Kidney glomerular epithelial cell (primary cell): ENCODE data around the gene SH2B2.
"Not testable (repeated sequence)": the region's sequence is repeated elsewhere in the genome, so short reads cannot be mapped to it uniquely, and the experiment has no call there.

Experiments
- DNase-seq: peaks from one replicate; lab custom pipeline; 2025; lab: John Stamatoyannopoulos, UW

The SH2B2 gene

DNA sequence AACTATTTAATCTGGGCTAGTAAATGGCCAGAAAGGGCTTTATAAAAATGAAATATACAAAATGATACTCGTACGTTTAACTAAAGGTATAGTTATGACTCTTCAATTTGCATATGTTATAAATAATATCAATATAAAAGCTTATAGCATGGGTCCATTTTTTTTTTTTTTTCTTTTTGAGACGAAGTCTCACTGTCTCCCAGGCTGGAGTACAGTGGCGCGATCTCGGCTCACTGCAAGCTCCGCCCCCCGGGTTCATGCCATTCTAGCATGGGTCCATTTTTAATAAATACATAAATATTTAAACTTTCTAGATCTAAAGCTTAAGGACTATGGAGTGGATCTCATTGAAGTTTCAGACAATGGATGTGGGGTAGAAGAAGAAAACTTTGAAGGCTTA is 50.3 kb downstream of the SH2B2 start:
- not testable (repeated sequence) for DNase-seq

DNA sequence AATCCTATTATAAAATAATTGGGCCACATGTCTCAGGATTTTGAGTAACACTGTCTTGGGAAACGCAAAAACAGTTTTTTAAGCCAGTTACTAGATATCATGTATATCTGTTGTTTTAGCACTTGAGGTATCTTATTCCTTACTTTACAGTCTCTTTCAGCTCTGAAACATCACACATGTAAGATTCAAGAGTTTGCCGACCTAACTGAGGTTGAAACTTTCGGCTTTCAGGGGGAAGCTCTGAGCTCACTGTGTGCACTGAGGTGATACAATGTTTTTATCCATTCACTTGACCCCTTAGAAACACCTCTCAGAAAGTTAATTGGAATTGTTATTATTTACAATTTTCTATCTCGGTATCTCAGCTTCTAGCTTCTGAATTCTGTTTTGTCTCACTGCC is 50.8 kb downstream of the SH2B2 start:
- DNase-seq, result not testable (repeated sequence)

DNA sequence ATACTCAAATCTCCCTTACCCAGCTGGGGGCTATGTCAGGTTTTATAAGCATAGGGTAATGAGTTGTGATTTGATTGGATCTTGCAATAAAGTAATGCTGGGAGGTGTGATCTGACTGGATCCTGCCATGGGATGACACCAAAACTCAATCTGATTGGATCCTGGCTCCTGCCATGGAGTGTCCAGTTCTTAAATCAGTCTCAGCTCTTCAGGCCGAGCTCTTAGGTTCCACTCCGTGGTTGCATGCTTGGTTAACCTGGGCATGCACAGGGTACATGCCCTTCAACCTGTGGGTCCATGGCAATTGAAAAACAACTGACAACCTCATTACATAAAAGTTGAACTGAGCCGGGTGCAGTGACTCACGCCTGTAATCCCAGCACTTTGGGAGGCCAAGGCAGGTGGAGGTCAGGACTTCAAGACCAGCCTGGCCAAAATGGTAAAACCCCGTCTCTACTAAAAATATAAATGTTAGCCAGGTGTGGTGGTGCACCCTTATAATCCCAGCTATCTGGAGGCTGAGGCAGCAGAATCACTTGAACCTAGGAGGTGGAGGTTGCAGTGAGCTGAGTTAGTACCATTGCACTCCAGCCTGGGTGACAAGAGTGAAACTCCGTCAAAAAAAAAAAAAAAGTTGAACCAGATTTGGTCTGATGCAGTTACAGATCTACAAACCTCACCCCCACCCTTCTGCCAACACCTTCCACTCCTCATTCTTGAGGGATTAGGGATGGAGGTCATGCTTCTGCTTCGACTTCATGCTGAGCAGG is 54.1 kb downstream of the SH2B2 start:
- not testable (repeated sequence) for DNase-seq

DNA sequence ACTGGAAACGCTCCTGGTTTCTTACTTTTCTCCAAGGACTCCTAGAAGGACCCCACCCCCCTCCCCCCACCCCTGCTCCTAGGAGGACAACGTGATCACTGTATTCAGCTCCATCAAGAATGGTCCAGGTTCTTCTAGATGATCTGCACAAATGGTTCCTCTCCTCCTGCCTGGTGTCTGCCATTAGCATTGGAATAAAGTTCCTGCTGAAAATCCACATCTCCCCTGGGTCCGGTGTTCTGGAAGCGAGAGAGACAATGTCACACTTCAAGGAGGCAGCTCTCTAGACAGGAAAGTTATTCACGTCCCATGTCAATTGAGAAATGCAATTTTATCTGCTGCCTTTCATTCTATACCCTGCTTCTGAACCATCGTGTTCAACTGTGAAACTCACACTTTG is 60.3 kb downstream of the SH2B2 start:
- DNase-seq, result not testable (repeated sequence)

DNA sequence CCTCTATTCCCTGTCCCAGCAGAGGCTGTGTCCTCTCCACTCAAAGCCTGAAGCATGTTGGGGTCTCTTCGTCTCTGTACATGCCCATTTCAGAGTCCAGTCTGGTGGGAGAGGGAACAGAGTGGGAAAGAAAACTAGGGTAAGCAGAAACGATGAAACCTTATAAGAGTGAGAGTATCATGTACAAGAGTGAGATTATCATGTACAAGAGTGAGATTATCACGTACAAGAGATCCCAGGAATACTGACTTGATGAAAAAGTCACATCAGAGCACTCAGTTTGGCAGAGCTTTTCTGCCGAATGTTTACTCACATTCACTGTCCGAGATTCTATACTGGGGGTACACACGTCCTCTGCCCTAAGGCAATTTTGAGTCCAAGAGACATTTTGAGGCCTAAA is 69.7 kb downstream of the SH2B2 start, which contains the start of gene SPDYE6:
SPDYE6 (minus strand) TSS at position 101 of the 400 bp plus-strand sequence. CDS start 421 bp downstream, outside the sequence.
- DNase-seq, result not testable (repeated sequence)

DNA sequence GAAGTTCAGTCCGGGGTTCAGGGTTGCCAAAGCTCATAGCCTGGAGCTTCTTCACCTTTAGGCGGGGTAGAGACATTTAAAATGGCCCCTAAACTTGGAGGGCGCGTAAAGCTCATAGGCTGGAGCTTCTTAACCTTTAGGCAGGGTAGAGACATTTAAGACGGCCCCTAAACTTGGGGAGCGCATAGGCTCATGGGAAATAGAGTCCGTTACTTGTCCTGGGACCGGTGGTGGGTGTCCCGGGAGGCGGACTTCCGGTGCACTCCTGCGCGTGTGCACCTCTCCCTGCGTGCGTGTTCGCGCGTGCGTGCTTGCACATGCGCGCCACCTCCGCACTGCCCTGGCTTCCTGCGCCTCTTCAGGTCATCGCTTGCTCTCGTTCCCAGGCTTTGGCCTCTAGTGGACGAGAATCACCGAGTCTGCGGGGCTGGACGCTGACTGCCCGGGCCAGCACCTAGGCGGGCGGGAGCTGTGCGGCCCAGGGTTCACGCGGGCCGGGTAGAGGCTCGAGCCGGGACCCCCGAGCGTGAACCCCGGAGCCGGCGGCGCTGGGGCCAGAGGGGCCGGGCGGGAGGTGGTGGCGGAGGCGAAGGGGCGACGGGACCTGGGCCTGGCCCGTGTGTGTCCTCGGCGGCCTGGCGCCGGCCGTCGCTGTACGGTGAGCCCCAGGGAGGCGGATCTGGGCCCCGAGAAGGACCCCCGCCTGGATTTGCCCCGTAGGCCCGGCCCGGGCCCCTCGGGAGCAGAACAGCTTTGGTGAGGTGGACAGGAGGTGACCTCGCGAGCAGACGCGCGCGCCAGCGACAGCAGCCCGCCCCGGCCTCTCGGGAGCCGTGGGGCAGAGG is 77.1 kb downstream of the SH2B2 start:
- DNase-seq, result peak; percentile 97

DNA sequence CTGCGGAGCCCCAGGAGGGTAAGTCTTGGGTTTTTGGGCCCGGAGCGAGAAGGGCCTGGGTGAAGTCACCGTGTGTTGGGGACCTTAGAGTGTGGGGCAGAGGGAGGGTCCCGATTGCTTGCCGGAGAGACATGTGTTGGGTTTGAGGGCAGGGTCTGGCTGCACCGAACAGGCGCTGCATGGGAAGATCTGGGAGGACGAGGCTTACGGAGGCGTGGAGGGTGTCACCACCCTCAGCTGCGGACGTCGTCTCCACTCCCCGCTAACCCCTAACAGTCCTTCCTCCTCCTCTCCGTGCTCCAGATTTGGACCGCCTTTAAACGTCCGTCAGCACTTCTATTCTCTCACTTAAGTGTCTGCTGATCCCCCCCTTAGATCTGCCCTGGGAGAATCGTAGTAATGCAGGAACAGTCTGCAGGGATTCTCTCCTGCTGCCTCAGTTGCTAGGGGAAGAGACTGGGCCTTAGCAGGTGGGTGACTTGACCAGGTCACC is 77.8 kb downstream of the SH2B2 start:
- not testable (repeated sequence) for DNase-seq

DNA sequence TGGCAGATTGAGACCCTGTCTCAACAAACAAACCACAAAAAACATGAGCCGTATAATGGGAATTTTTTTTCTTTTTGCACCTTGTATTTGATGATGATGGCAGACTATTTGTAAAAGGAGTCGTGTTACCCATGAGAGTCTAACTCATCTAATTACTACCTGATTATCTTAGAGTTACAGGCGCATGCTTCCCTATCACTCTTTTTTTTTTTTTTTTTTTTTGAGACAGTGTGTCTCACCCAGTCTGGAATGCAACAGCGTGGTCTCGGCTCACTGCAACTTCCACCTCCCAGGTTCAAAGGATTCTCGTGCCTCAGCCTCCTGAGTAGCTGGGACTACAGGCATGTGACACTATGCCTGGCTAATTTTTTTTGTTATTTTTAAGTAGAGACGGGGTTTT is 78.7 kb downstream of the SH2B2 start:
- DNase-seq, result peak; percentile 13

DNA sequence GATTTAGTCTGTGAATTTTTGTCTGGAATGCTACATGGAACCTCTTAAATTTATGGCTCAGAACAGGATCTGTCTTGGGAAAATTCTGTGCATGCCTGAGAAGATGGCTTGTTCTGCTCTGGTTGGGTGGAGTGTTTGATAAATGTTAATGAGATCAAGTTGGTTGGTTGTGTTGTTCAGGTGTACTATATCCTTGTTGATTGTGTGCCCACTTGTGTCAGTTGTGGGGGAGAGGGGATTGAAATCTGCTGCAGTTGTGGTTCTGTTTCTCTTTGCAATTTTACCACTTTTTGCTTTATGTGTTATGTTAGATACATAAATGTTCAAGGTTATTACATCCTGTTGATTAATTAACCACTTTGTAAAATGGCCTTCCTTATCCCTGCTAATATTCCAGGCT is 83.4 kb downstream of the SH2B2 start:
- DNase-seq, result not testable (repeated sequence)
